AG04450 (cell line): ENCODE measurements around the gene MCCC2. TPM values are rescaled to one million over a fixed set of nuclear protein-coding genes. Genes with fewer than 3 reads are reported as not detected.

Source experiments
- CTCF ChIA-PET: fragments of 300-600, 350-600 bp; formaldehyde crosslinking; extraction: SDS; loops from one replicate; lab custom pipeline; 2022; ENCODE audit warnings: antibody characterized with exemption, inconsistent platforms; lab: Charles Lee
- POLR2A ChIA-PET: fragments of 350-600 bp; formaldehyde crosslinking; extraction: SDS; loops from one replicate; lab custom pipeline; 2021; ENCODE audit warnings: antibody characterized with exemption, inconsistent platforms; lab: Yijun Ruan, JAX
- DNase-seq: peaks from one replicate; pipeline ENCODE4 v3.0.0-alpha.2; 2011; ENCODE audit warnings: low read depth, low spot score
- H3K27ac ChIP-seq: one replicate; pipeline ENCODE4 v1.5.1; 2012; ENCODE audit warnings: low read depth, low read length, control low read depth
- H3K27me3 ChIP-seq: one replicate; pipeline ENCODE4 v1.6.0; 2012; ENCODE audit warnings: low read length; ENCODE audit not compliant: control insufficient read depth, insufficient read depth
- H3K4me3 ChIP-seq: 2 replicates; pipeline ENCODE4 v1.5.1; 2011; ENCODE audit warnings: mild to moderate bottlenecking, low read depth, low read length, control low read depth
- H3K9me3 ChIP-seq: 2 replicates; pipeline ENCODE4 v1.5.1; 2012; ENCODE audit warnings: low read length; ENCODE audit not compliant: control insufficient read depth, insufficient read depth
- CTCF ChIP-seq: IDR thresholded peaks from 2 replicates; pipeline ENCODE4 v1.5.1; 2011; ENCODE audit warnings: low read depth, low read length, control low read depth, inconsistent platforms
- polyA plus RNA-seq: library from polyadenylated mRNA; depleted of rRNA; stranded (reverse); fragments of >200 nt; gene quantifications from 2 replicates; pipeline ENCODE4 v1.2.3, GENCODE V29; 2011; rRNA removed
- small RNA-seq: library from RNA; depleted of rRNA; stranded (forward); fragments of <200 nt; gene quantifications from one replicate; pipeline ENCODE3, GENCODE V24; 2012; ENCODE audit warnings: low read depth; ENCODE audit not compliant: insufficient read length

The MCCC2 gene
- polyA plus RNA-seq, 1 experiment: 30.7 TPM

GRCh38 chr5:71701407-71701806 is 114.3 kb downstream of the MCCC2 start:
- ChIA-PET CTCF (interaction anchor here (1.0 kb wide), 1 partner anchor 101 kb away, joined by 3 read pairs; no protein-coding TSS in a partner anchor), POLR2A (no interaction called here)
- H3K9me3 ChIP-seq: no peaks in the 10 kb centered on the region; the same call in 1 of the 2 replicates
- TF ChIP-seq CTCF: no peak
- no peak overlapping the region for H3K27ac ChIP-seq
- peaks cover 13% of the 10 kb centered on the region for H3K27me3 ChIP-seq
- DNase-seq: no peak
- no peak overlapping the region for H3K4me3 ChIP-seq

GRCh38 chr5:71703941-71704340 is 116.8 kb downstream of the MCCC2 start:
- POLR2A ChIA-PET: no interaction called here
- CTCF ChIA-PET: no interaction called here
- DNase-seq: no peak
- Histone ChIP-seq H3K4me3 (no peak overlapping the region), H3K9me3 (no peaks in the 10 kb centered on the region), H3K27ac (no peak overlapping the region), H3K27me3 (peaks cover 13% of the 10 kb centered on the region)
- no peak for TF ChIP-seq CTCF

- POLR2A ChIA-PET: no interaction called here
- Histone ChIP-seq H3K27ac (no peak overlapping the region), H3K27me3 (peaks cover 11% of the 10 kb centered on the region), H3K4me3 (no peak overlapping the region), H3K9me3 (no peaks in the 10 kb centered on the region)
- no peak for DNase-seq
- CTCF ChIA-PET: no interaction called here
- no peak for TF ChIP-seq CTCF
Measured at GRCh38 chr5:71705421-71705820, 118.3 kb downstream of the MCCC2 start.

GRCh38 chr5:71706906-71707305 is 119.8 kb downstream of the MCCC2 start:
- CTCF ChIA-PET: no interaction called here
- no peak overlapping the region for H3K4me3 ChIP-seq
- no peak for DNase-seq
- H3K27me3 ChIP-seq: peaks cover 4% of the 10 kb centered on the region
- no peaks in the 10 kb centered on the region for H3K9me3 ChIP-seq
- no peak overlapping the region for H3K27ac ChIP-seq
- POLR2A ChIA-PET: no interaction called here
- no peak for TF ChIP-seq CTCF

Small RNAs within 50 kb of the gene (small RNA-seq; reads per million reads assigned to genes)
- gene HMGN1P12: not detected

Other genes starting within 250 kb of the MCCC2 start
- gene BDP1, start 131.7 kb upstream of the MCCC2 start, polyA plus RNA-seq: 10.5 and 14.4 TPM in 2 replicates
- not detected in 2 replicates for gene CARTPT, start 131.9 kb downstream of the MCCC2 start, polyA plus RNA-seq